ENCODE measurements around the gene AP4E1.

AP4E1 gene

GRCh38 chr15:50978580-50978979 lies 70.1 kb downstream of the AP4E1 start:
- POLR2A ChIA-PET = no interaction called here
- CTCF ChIA-PET = interaction anchor here (0.9 kb wide), 1 partner anchor 10 kb away, joined by 4 read pairs; no protein-coding TSS in a partner anchor
- Histone ChIP-seq H3K9me3 (ENCODE audit: control insufficient read depth, insufficient read depth, low read depth, low read length) (no peaks in the 10 kb centered on the region), H3K27ac (ENCODE audit: extremely low read depth, low read depth, low read length) (no peak overlapping the region), H3K36me3 (ENCODE audit: control insufficient read depth in 2 of 2, insufficient read depth in 1 of 2, low read length in 2 of 2) (no peaks in the 10 kb centered on the region), H3K4me3 (ENCODE audit: low read depth, low read length) (no peak overlapping the region), H3K4me1 (ENCODE audit: control insufficient read depth, insufficient read depth, low read length) (no peaks in the 10 kb centered on the region)
- TF ChIP-seq ZNF132 (tag by site-specific recombination; IDR thresholded peaks at IDR 0.05; ENCODE audit: borderline replicate concordance) (no peak), TSHZ1 (tag by site-specific recombination; IDR thresholded peaks at IDR 0.05; ENCODE audit: borderline replicate concordance) (no peak), ZNF184 (tag by site-specific recombination; IDR thresholded peaks at IDR 0.05) (no peak), ZNF544 (tag by site-specific recombination; IDR thresholded peaks at IDR 0.05) (no peak), MZF1 (tag by site-specific recombination; IDR thresholded peaks at IDR 0.05; ENCODE audit: borderline replicate concordance) (no peak), ZNF394 (tag by site-specific recombination; IDR thresholded peaks at IDR 0.05; ENCODE audit: borderline replicate concordance) (no peak), ZNF354C (tag by site-specific recombination; IDR thresholded peaks at IDR 0.05; ENCODE audit: borderline replicate concordance, low read depth) (no peak), ZNF24 (tag by site-specific recombination; IDR thresholded peaks at IDR 0.05) (no peak), ZNF677 (tag by site-specific recombination; IDR thresholded peaks at IDR 0.05) (no peak), PRDM6 (tag by site-specific recombination; IDR thresholded peaks at IDR 0.05) (no peak), KLF1 (tag by site-specific recombination; IDR thresholded peaks at IDR 0.05) (no peak), ZNF112 (tag by site-specific recombination; IDR thresholded peaks at IDR 0.05) (no peak), TRIM28 (IDR thresholded peaks at IDR 0.05; ENCODE audit: borderline replicate concordance, low read length) (no peak), ZNF530 (tag by site-specific recombination; IDR thresholded peaks at IDR 0.05; ENCODE audit: low read depth) (no peak), TCF7L2 (IDR thresholded peaks at IDR 0.05; ENCODE audit: borderline replicate concordance, low read depth, low read length) (no peak), ZNF449 (tag by site-specific recombination; IDR thresholded peaks at IDR 0.05) (no peak), ZNF560 (tag by site-specific recombination; IDR thresholded peaks at IDR 0.05; ENCODE audit: borderline replicate concordance) (no peak), ZNF548 (tag by site-specific recombination; IDR thresholded peaks at IDR 0.05) (no peak), ZNF585B (tag by site-specific recombination; IDR thresholded peaks at IDR 0.05) (no peak)

GRCh38 chr15:50979041-50979440 lies 70.6 kb downstream of the AP4E1 start:
- ChIA-PET POLR2A (no interaction called here), CTCF (interaction anchor here (0.9 kb wide), 1 partner anchor 10 kb away, joined by 4 read pairs; no protein-coding TSS in a partner anchor)
- H3K36me3 ChIP-seq (ENCODE audit: control insufficient read depth in 2 of 2, insufficient read depth in 1 of 2, low read length in 2 of 2) = peaks cover 0 to 3% of the 10 kb centered on the region in 2 experiments; a peak in 1 of 3 replicates
- no peak overlapping the region for H3K27ac ChIP-seq (ENCODE audit: extremely low read depth, low read depth, low read length)
- H3K4me1 ChIP-seq (ENCODE audit: control insufficient read depth, insufficient read depth, low read length) = no peaks in the 10 kb centered on the region
- H3K9me3 ChIP-seq (ENCODE audit: control insufficient read depth, insufficient read depth, low read depth, low read length) = no peaks in the 10 kb centered on the region
- no peak overlapping the region for H3K4me3 ChIP-seq (ENCODE audit: low read depth, low read length)
- TF ChIP-seq ZNF112 (tag by site-specific recombination; IDR thresholded peaks at IDR 0.05) (no peak), PRDM6 (tag by site-specific recombination; IDR thresholded peaks at IDR 0.05) (no peak), ZBTB26 (tag by site-specific recombination; optimal IDR thresholded peaks at IDR 0.05) (no peak), ZNF202 (tag by site-specific recombination; IDR thresholded peaks at IDR 0.05; ENCODE audit: borderline replicate concordance) (no peak), ZNF19 (tag by site-specific recombination; IDR thresholded peaks at IDR 0.05; ENCODE audit: low read depth) (no peak), ZNF223 (tag by site-specific recombination; IDR thresholded peaks at IDR 0.05) (no peak), ZNF239 (tag by site-specific recombination; IDR thresholded peaks at IDR 0.05) (no peak), ZNF350 (tag by site-specific recombination; IDR thresholded peaks at IDR 0.05) (no peak), ZNF548 (tag by site-specific recombination; IDR thresholded peaks at IDR 0.05) (no peak), ZNF16 (tag by site-specific recombination; IDR thresholded peaks at IDR 0.05; ENCODE audit: low read depth) (no peak), ZNF433 (tag by site-specific recombination; IDR thresholded peaks at IDR 0.05; ENCODE audit: low read depth) (no peak)
